GM21723 (cell line): Measurements from ENCODE around the gene CISD3.
A peak's percentile ranks its signal among the peaks of the same experiment; 100 is the strongest.

Experiments used
- ATAC-seq: cut with Tn5 transposase; IDR thresholded peaks from one replicate; pipeline ENCODE4 v1.9.1; 2021; ENCODE audit warnings: mild to moderate bottlenecking, moderate library complexity; ENCODE audit not compliant: unreplicated experiment

The CISD3 gene

DNA sequence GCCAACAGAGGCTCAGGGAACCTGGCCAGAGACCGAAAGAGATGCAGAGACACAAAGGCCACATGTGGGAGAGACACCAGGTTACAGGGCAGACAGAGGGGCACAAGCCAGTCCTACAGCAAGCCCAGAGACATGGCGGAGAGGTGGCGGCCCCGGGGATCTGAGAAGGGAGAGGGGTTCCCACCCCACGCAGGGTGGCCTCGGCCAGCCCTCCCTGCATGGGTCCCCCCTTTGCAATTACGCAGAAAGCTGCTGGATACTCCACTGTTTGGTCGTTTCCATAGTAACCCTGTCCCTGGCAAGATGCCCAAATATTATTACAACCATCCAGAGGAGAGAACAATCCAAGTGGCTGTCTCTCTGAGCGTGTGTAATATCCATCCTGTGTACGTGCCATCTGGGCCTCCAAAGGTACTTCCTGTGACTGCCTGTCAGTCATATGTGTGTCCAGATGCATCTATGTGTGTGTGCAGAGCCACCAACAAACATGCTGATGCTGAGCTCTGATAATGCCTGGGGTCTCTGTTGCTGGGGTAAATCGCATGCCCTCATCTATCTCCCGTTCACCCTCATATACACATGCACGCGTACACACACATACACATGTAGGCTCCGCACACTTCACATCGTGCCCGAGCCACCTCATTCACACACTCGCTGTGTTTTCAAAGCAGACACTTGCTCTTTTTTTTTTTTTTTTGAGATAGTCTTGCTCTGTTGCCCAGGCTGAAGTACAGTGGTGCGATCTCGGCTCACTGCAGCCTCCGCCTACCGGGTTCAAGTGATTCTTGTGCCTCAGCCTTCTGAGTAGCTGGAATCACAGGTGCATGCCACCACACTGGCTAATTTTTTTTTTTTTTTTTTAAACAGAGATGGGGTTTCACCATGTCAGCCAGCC lies 12.5 kb downstream of the CISD3 start:
- ATAC-seq = no peak

DNA sequence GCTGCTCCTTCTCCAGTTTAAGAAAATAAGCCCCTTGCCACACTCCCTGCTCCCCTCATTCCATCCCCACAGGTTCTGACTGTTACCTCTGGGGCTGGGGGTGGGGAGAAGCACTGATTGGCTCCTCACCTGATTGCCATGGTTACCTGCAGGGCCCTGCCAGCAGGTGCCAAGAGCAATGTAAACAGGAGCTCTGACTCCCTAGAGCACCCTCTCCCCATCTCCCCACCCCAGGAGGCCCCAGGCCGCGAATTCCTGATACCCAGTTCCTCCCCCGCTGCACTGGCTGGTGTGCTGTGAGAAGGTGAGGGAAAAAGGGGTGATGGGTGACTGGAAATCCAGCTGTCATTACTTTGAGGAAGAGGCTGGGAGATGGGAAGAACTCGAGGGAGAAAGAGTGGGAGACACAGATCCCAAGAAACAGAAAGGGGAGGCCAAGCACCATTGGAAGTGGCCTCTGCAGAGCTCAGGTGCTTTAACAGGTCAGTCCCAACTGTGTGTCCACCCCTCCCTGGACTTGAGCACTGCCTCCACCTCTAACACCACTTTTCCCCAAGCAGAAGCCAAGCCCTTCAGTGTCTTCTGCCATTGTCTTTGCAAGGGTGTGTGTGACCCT lies 13.5 kb downstream of the CISD3 start:
- ATAC-seq = no peak

GRCh38 chr17:38745545-38745944 lies 15.4 kb downstream of the CISD3 start:
- no peak for ATAC-seq

DNA sequence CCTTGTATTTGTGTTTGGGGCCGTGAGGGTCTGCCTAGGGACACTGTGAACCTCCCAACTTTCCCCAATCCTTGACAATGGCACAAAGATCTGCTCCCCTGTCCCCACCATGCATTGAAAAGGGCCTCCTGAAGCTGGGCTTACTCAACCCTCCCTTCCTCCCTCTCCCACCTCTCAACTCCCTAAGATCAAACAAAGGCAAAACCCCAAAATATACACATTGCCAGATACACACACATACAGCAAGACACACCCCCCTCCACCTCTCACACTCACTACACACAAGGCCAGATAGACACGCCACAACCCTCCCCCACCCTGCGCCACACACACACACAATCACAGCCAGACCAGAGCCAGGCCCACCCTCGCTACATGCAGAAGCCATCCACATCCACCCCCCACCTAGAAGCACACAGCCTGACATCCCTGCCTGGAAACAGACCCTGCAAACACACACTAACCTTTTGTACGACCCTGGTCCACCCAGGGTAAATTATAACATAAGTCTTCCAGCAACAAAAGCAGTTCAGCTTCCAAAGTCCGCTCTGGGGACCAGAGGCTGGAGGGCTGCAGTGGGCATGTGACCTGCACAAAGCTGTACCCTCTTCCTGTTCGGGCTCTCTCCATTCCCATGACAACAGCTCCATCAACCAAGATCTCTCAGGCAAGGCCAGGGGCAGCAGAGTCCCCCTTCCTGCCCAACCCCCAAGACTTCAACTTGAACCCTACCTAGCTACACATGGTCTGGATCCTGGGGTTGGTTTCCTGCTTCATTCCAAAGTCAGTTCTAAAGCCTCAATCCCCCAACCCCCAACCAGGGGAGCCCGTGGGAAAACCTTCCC lies 16.1 kb downstream of the CISD3 start:
- ATAC-seq = no peak

DNA sequence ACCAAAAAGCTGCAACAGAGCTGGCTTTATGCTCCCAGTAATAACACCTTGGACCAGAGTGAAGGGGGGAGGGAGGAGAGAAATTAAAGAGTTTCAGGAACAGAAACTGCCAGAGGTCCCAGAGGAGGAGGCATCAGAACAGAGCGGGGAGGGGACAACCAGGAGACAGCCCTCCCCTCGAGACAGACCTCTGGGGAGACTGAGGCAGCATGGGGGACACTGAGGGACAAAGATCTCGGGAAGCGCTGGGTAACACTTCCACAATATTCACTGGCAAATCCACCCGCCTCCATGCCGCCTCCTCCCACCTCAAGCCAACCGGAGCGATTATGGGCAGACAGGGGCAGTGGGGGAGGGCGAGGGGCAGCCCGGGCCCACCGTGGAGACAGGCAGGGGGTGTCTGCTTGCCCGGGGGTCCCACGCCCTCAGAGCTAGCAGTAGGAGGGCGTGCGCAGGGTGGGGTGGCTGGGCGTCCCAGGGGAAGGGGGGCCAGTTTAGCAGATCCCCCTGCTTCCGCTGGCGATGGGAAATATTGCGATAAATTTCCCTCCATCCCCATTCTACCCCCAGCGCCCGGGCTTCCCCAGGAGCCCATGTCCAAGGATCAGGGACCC lies 16.8 kb downstream of the CISD3 start:
- ATAC-seq = no peak

DNA sequence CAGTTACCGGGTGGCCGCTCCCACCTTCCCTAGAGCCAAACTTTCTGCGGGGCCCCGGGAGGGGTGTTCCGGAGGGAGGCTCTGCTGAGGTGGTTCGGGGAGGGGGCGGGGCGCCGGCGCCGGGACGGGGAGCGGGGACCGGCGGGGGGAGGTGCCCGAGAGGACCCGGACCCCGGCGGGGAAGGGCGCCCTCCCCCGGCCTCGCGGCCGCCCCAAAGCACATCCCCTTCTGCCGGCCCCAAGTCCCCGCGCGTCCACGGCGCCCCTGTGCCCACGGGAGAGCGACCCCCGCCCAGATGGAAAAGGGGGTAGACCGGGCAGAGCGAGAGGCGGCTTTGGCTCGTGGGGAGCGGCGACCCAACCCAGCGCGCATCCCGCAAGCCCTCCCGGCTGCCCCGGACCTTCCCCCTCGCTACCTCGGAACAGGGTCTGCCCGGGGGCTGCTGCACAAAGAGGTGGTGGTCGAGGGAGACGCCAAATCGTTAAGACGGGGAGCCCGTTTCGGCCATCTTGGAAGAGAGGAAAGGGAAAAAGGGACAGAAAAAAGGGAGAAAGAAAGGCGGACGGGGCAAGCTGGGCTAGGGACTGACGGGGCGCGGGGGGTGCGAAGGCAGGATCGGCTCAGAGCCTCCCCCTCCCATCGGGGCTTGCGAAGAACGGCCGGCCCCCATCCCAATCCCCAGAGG lies 17.5 kb downstream of the CISD3 start:
- ATAC-seq = no peak

DNA sequence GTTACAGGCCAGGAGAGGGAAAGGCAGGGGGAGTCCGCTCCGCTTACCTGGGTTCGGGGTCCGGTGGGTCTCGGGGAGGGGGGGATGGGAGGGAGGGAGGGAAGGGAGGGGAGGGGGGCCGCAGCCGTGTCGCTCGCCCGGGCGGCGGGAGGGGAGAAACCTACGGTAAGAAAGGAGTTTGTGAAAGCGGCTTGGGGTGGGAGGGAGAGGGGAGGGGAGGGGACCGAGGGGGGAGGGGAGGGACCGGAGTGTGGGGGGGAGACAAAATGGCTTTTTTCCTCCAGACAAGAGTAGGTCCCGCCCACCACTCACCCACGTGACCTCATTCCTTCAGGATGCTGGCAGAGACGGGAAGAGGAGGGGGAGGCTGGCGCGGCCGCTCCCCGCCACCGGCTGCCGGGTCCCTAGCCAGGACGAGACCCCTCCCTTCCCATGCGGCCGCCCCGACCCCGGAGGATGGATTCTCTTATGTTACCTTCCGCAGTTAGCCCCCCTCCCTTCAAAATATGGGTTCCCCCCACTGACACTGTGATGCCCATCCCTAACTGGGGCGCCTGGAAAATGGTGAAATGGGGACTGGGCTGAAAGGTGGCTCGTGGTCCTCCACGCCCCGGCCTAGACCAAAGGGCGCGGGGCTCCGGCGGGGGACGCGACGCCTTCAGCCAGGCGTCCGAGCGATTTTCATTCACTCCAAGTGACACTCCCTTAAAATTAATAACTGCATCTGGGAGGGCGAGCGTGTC lies 18.2 kb downstream of the CISD3 start, which contains the start of gene PCGF2:
Gene PCGF2, minus strand, starts transcription at position 188 of the 743 bp plus-strand sequence. CDS start 7,934 bp downstream, outside the sequence.
- ATAC-seq = no peak

DNA sequence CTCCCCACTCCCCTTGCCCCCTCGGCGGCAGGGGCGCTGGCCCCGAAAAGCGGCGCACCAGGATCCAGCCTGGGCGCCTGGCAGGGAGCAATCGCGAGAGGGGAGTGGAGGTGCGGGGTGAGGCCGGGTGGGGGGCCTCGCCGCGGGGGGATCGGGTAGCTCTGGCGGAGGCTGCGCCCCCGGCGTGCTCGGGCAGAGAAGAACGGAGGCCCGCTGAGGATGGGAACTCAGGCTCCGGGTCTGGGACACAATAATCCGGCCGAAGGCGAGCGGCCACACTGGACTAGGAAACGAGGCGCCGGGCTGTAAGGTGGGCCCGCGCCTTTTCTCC lies 18.7 kb downstream of the CISD3 start:
- no peak for ATAC-seq

DNA sequence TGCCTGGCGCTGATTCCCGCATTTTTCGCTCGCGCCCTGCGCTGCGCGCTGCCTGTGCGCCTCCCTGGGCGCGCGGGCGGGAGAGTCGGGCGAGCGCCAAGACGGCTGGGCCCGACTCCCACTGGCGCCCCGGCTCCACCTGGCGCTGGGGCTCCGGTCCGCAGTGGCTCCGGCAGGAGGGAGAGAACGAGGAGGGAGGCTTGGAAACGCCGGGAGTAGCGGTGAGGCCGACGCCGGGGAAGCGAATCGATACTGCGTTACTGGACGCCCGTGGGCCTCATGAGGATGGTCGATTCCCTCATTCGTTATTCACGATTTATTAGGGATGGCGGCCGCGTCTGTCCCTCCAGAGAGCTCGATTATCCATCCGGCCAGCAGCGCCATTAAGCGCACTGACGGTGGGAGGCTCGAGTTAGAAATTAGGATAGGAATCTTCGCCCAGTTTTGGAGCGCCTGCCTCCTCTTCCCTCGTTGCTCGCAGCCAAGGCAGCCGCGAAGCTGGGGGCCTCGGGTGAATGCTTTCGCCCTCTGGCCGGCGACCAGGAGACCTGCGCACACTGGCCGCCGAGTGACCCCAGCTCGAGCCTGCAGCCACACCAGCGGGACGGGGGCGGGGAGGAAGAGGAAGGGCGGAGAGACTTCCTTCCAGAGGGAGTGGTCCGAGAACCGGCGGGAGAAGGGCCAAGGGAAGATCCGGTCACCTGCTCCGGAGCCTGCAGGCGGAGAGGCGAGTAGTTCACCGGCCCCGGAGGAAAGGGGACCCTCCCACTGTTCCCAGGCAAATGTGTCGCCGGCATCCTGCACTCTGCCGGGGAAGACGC lies 19.3 kb downstream of the CISD3 start:
- ATAC-seq = no peak

GRCh38 chr17:38750044-38750311 lies 19.8 kb downstream of the CISD3 start:
- ATAC-seq = no peak

- no peak for ATAC-seq
Observed at GRCh38 chr17:38750312-38751121, 20.4 kb downstream of the CISD3 start.

- no peak for ATAC-seq
Observed at GRCh38 chr17:38751144-38751807, 21.1 kb downstream of the CISD3 start.

DNA sequence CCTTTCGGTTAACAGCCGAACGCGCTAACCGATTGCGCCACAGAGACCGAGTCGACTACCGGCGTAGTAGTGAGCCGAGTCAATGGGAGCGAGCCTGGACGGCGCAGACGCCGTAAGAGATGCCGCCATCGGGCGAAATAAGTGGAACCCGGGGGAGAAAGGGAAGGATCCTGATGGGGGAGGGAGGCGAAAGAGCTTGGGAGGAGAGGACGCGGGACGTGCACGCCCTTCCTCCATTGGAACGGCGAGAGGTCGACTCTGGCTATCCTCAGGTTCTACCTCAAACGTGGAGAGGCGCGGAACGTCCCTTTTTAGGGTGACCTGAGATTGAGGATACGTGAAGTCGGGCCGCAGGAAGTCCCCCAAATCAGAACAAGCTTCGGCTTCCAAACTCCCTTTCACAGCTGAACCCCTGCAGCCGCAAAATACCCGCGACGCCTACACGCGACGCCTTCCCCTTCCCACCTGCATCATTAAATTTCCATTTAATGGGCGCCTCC lies 21.7 kb downstream of the CISD3 start:
- ATAC-seq = peak; percentile 33

DNA sequence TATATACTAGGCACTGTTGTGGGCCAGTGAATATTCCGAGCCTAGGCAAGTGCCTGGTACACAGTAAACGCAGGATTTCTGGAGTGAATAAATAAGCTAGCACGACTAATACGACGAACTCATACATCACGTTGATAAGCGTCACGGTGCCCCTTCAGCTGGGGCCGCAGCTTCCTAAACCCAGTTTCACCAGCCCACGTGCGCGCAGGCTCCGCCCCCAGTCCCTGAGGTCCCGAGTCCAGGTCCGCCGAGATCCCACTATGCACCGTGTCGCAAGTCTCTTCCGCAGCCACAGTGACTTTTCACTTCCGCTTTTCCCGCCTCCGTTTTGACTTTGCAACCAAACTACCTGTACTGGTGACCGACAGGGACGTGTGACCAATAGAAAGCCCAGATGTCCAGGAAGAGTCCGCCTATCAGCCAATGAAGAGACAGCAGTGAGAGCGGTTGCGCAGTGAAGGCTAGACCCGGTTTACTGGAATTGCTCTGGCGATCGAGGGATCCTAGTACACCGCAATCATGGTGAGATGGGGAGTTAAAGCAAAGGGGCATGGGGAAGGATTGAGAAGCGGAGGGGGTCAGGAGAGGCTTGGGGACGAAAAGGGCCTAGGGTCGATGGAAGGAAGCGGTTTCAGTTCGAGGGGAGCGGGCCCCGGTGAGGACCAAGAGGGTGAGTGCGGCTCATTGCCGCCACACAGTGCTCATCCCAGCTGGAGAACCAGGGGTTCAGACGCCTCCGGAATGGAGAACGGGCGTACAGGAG lies 22.3 kb downstream of the CISD3 start, which contains the start of gene PSMB3:
Gene PSMB3, plus strand, starts transcription at position 434 of the 763 bp plus-strand sequence. Its CDS starts 86 bp downstream, at position 520.
- ATAC-seq = peak; percentile 82

GRCh38 chr17:38753071-38753506 lies 22.9 kb downstream of the CISD3 start:
- ATAC-seq = no peak

DNA sequence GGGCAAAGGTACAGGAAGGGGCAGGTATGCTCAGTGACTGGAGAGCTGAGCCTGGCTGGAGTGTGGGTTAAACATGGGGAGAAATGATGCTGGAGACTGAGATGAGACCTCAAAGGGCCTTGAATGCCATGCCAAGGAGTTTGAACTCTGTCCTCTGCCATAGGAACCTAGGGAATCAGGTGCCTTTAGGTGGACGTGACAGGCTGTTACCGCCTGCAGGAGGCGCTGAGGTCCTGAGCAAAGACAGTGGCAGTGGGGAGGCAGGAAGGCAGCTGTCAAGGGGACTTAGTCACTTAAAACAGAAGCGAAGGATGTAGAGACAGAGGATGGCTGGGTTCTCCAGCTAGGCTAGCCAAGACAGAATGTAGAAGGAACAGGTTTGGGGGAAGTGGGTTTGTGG lies 31.5 kb downstream of the CISD3 start:
- ATAC-seq = no peak

- ATAC-seq = no peak
Observed at GRCh38 chr17:38762231-38762630, 32.1 kb downstream of the CISD3 start.
